H1 (cell line): ENCODE results near the gene MOGAT2. TPM values are rescaled to one million over a fixed set of nuclear protein-coding genes. Genes with fewer than 3 reads are reported as not detected.

Experiments
- CTCF ChIA-PET: fragments of 300-600 bp; sonication (Branson Sonifier 250); formaldehyde crosslinking; loops from one replicate; lab custom pipeline; 2021; ENCODE audit not compliant: partially characterized antibody; lab: Charles Lee
- POLR2A ChIA-PET: fragments of 300-600 bp; sonication (Branson Sonifier 250); formaldehyde crosslinking; loops from one replicate; lab custom pipeline; 2021; ENCODE audit warnings: inconsistent platforms; ENCODE audit not compliant: partially characterized antibody; lab: Charles Lee
- DNase-seq, 2 experiments: peaks; one replicate each; pipeline versions ENCODE4 v3.0.0 to v3.0.0-alpha.2; 2010 to 2022; ENCODE audit warnings: low spot score in 2 of 2, low read depth in 1 of 2, mixed read lengths in 1 of 2
- FAIRE-seq: peaks from 2 replicates; lab custom pipeline; 2011; peaks lifted over from hg19 to GRCh38; lab: Jason Lieb, UNC
- H2AFZ ChIP-seq: 2 replicates; pipeline ENCODE4 v1.8.1; 2012; ENCODE audit warnings: low read length, inconsistent platforms
- H2AK5ac ChIP-seq: 2 replicates; pipeline ENCODE4 v1.6.1; 2013; ENCODE audit warnings: low read depth, low read length
- H2BK120ac ChIP-seq: replicated peaks from 2 replicates; pipeline ENCODE3; 2013; ENCODE audit warnings: low read depth, low read length, inconsistent platforms
- H2BK12ac ChIP-seq: 2 replicates; pipeline ENCODE4 v1.6.1; 2013; ENCODE audit warnings: low read depth, low read length
- H2BK15ac ChIP-seq: 2 replicates; pipeline ENCODE4 v1.6.1; 2013; ENCODE audit warnings: low read length
- H2BK20ac ChIP-seq: 2 replicates; pipeline ENCODE4 v1.6.1; 2013; ENCODE audit warnings: low read length
- H2BK5ac ChIP-seq: 2 replicates; pipeline ENCODE4 v1.6.1; 2013; ENCODE audit warnings: low read depth, low read length
- H3K14ac ChIP-seq: 2 replicates; pipeline ENCODE4 v1.6.1; 2013; ENCODE audit warnings: inconsistent platforms; ENCODE audit not compliant: insufficient read length
- H3K18ac ChIP-seq: 2 replicates; pipeline ENCODE4 v1.6.1; 2013; ENCODE audit warnings: low read length; ENCODE audit errors: extremely low read depth
- H3K23ac ChIP-seq: 2 replicates; pipeline ENCODE4 v1.6.1; 2013; ENCODE audit warnings: inconsistent platforms; ENCODE audit not compliant: insufficient read length
- H3K23me2 ChIP-seq: 2 replicates; pipeline ENCODE4 v1.6.1; 2013; ENCODE audit warnings: low read depth, low read length
- H3K27ac ChIP-seq: 2 replicates; pipeline ENCODE4 v1.6.1; 2011; ENCODE audit warnings: low read depth, low read length, inconsistent platforms
- H3K27me3 ChIP-seq, 4 experiments: replicated peaks in 1 of 4; 1 replicate in 1 of 4; 2 replicates in 3 of 4; pipeline versions ENCODE4 v1.6.1 to v1.8.1; 2011 to 2013; ENCODE audit warnings: low read length in 3 of 4, mild to moderate bottlenecking in 3 of 4, inconsistent platforms in 2 of 4, mixed read lengths in 2 of 4, moderate library complexity in 1 of 4; ENCODE audit not compliant: control insufficient read depth in 3 of 4, insufficient read depth in 3 of 4; ENCODE audit errors: extremely low read depth in 1 of 4
- H3K36me3 ChIP-seq, 4 experiments: 2 replicates each; pipeline versions ENCODE4 v1.6.1 to v1.8.1; 2011 to 2013; ENCODE audit warnings: mild to moderate bottlenecking in 4 of 4, low read length in 3 of 4, moderate library complexity in 2 of 4, control low read depth in 1 of 4, inconsistent platforms in 1 of 4; ENCODE audit not compliant: insufficient read depth in 4 of 4, control insufficient read depth in 2 of 4
- H3K4ac ChIP-seq: replicated peaks from 2 replicates; pipeline ENCODE3; 2013; ENCODE audit warnings: low read length, low read depth, mixed read lengths, inconsistent platforms; ENCODE audit not compliant: insufficient read length
- H3K4me1 ChIP-seq, 4 experiments: replicated peaks in 1 of 4; 1 replicate in 1 of 4; 2 replicates in 3 of 4; pipeline versions ENCODE4 v1.6.1 to v1.8.1; 2011 to 2013; ENCODE audit warnings: low read length in 3 of 4, inconsistent platforms in 2 of 4, mixed read lengths in 1 of 4; ENCODE audit not compliant: insufficient read depth in 4 of 4, control insufficient read depth in 3 of 4
- H3K4me2 ChIP-seq, 2 experiments: 2 replicates each; pipeline versions ENCODE4 v1.6.1 to v1.8.1; 2011 to 2013; ENCODE audit warnings: low read depth in 2 of 2, low read length in 2 of 2, control low read depth in 1 of 2, inconsistent platforms in 1 of 2, mild to moderate bottlenecking in 1 of 2; ENCODE audit not compliant: insufficient read depth in 1 of 2
- H3K4me3 ChIP-seq, 4 experiments: fragments of 200-600, 300-600 bp in 1 of 4; sonication (generic), shearing (Covaris generic), sonication (Bioruptor Twin) in 1 of 4; 2 replicates each; pipeline versions ENCODE4 v1.5.1 to v1.8.1; 2011 to 2016; ENCODE audit warnings: low read length in 4 of 4, low read depth in 3 of 4, control low read depth in 2 of 4, inconsistent platforms in 2 of 4, mild to moderate bottlenecking in 2 of 4, mixed read lengths in 1 of 4, moderate library complexity in 1 of 4; ENCODE audit not compliant: insufficient read depth in 2 of 4; ENCODE audit errors: extremely low read depth in 1 of 4
- H3K56ac ChIP-seq: replicated peaks from 2 replicates; pipeline ENCODE3; 2013; ENCODE audit warnings: low read depth, mild to moderate bottlenecking, mixed read lengths, low read length, inconsistent platforms; ENCODE audit not compliant: insufficient read length
- H3K79me1 ChIP-seq: 2 replicates; pipeline ENCODE4 v1.6.1; 2013; ENCODE audit warnings: low read depth, low read length, control low read depth
- H3K79me2 ChIP-seq, 2 experiments: 2 replicates each; pipeline versions ENCODE4 v1.6.1 to v1.8.1; 2012 to 2013; ENCODE audit warnings: low read length in 2 of 2, mild to moderate bottlenecking in 2 of 2, inconsistent platforms in 1 of 2; ENCODE audit not compliant: insufficient read depth in 2 of 2, control insufficient read depth in 1 of 2
- H3K9ac ChIP-seq, 4 experiments: replicated peaks in 1 of 4; 1 replicate in 1 of 4; 2 replicates in 3 of 4; pipeline versions ENCODE4 v1.6.1 to v1.8.1; 2011 to 2013; ENCODE audit warnings: low read depth in 3 of 4, low read length in 3 of 4, control low read depth in 2 of 4, mild to moderate bottlenecking in 2 of 4, moderate library complexity in 2 of 4, inconsistent platforms in 1 of 4; ENCODE audit errors: extremely low read depth in 1 of 4
- H3K9me3 ChIP-seq, 2 experiments: 2 replicates each; pipeline versions ENCODE4 v1.6.1 to v1.8.1; 2012 to 2013; ENCODE audit warnings: mild to moderate bottlenecking in 2 of 2, moderate library complexity in 2 of 2, control low read depth in 1 of 2, inconsistent platforms in 1 of 2, low read depth in 1 of 2, low read length in 1 of 2, mixed read lengths in 1 of 2; ENCODE audit not compliant: insufficient read depth in 2 of 2
- H4K20me1 ChIP-seq, 2 experiments: replicated peaks in 1 of 2; 2 replicates each; pipeline versions ENCODE3 to v1.8.1; 2011 to 2013; ENCODE audit warnings: inconsistent platforms in 2 of 2, low read length in 2 of 2, mild to moderate bottlenecking in 1 of 2; ENCODE audit not compliant: insufficient read depth in 2 of 2, control insufficient read depth in 1 of 2
- H4K5ac ChIP-seq: 2 replicates; pipeline ENCODE4 v1.6.1; 2013; ENCODE audit warnings: low read length, low read depth, mixed read lengths, inconsistent platforms; ENCODE audit not compliant: insufficient read length
- H4K8ac ChIP-seq: 2 replicates; pipeline ENCODE4 v1.8.0; 2013; ENCODE audit warnings: mild to moderate bottlenecking, moderate library complexity, low read length, inconsistent platforms; ENCODE audit not compliant: insufficient read depth; ENCODE audit errors: extremely low read depth
- H4K91ac ChIP-seq: replicated peaks from 2 replicates; pipeline ENCODE3; 2013; ENCODE audit warnings: low read length, mixed read lengths, inconsistent platforms; ENCODE audit not compliant: insufficient read length
- BRCA1 ChIP-seq: IDR thresholded peaks from 2 replicates; pipeline ENCODE4 v1.6.1; 2012; ENCODE audit warnings: low read depth, low read length, improper control_type of control experiment
- NRF1 ChIP-seq: IDR thresholded peaks from 2 replicates; pipeline ENCODE4 v1.6.1; 2011; ENCODE audit warnings: mild to moderate bottlenecking, low read depth, low read length, improper control_type of control experiment
- POU5F1 ChIP-seq: IDR thresholded peaks from 2 replicates; pipeline ENCODE4 v1.6.1; 2011; ENCODE audit warnings: low read depth, mild to moderate bottlenecking, low read length, moderate library complexity
- RFX5 ChIP-seq: IDR thresholded peaks from 2 replicates; pipeline ENCODE4 v1.6.1; 2011; ENCODE audit warnings: low read depth, low read length, improper control_type of control experiment, borderline replicate concordance
- SIRT6 ChIP-seq: IDR thresholded peaks from one replicate; pipeline ENCODE4 v1.7.1; 2012; ENCODE audit warnings: low read length, inconsistent platforms
- SIX5 ChIP-seq: IDR thresholded peaks from 2 replicates; pipeline ENCODE4 v1.6.1; 2011; ENCODE audit warnings: mild to moderate bottlenecking, low read depth, low read length
- WGBS, 2 experiments: shearing (Covaris generic) in 1 of 2; methylation state at CpG; one replicate each; pipeline versions ENCODE4 v1.1.6 to v1.1.7; 2013 to 2015; ENCODE audit warnings: low lambda C conversion rate in 2 of 2, mixed read lengths in 2 of 2, inconsistent platforms in 1 of 2, low coverage in 1 of 2, missing lambda C conversion rate in 1 of 2; ENCODE audit not compliant: insufficient replicate concordance in 2 of 2, insufficient coverage in 1 of 2, insufficient read length in 1 of 2; ENCODE audit errors: extremely low coverage in 1 of 2, missing lambda C conversion rate in 1 of 2; 5-methylcytosine and 5-hydroxymethylcytosine counted together
- polyA plus RNA-seq, 7 experiments: library from polyadenylated mRNA; depleted of rRNA in 3 of 7; stranded (reverse) in 5 of 7; unstranded in 2 of 7; fragments of >200 nt in 5 of 7; fragments of 200-250 nt in 2 of 7; gene quantifications; 1 replicate in 5 of 7; 2 replicates in 1 of 7; 4 replicates in 1 of 7; pipeline versions ENCODE4 v1.2.1 to v1.2.3, GENCODE V29; 2011 to 2013; ENCODE audit warnings: missing spikeins in 2 of 7, mixed read lengths in 2 of 7
- total RNA-seq: library from RNA; stranded (reverse); fragmentation: NEBNext Ultra II Directional; extraction: Animal tissue kit (Norgen Biotek cat#: 25700); gene quantifications from 2 replicates; pipeline ENCODE4 v1.2.1, GENCODE V29; 2021

Gene MOGAT2
- total and polyA plus RNA-seq, 2 of the 8 experiments (the other 6 are each of a cell fraction or from before 2014, with no cell fraction given) = not detected

- ChIA-PET POLR2A (no interaction called here), CTCF (interaction anchor here (1.1 to 2.7 kb wide), 4 partner anchors 9 to 66 kb away, joined by 3 to 8 read pairs (median 6); no protein-coding TSS in a partner anchor)
- Histone ChIP-seq H4K20me1 (no peaks in the 10 kb centered on the region), H3K18ac (no peak overlapping the region), H2AFZ (no peak overlapping the region), H3K4me2 (no peak overlapping the region), H3K23ac (no peak overlapping the region), H4K91ac (no peak overlapping the region), H3K4ac (no peak overlapping the region), H2BK120ac (no peak overlapping the region), H3K9me3 (peaks cover 0 to 2% of the 10 kb centered on the region in 2 experiments; a peak in 1 of 4 replicates), H3K79me2 (no peaks in the 10 kb centered on the region), H3K23me2 (peaks cover 6% of the 10 kb centered on the region; the same call in 1 of the 2 replicates), H3K56ac (no peak overlapping the region), H2BK15ac (peak overlapping the region; percentile 72; the same call in 1 of the 2 replicates), H4K5ac (no peak overlapping the region), H2AK5ac (no peak overlapping the region), H3K79me1 (no peaks in the 10 kb centered on the region), H3K36me3 (no peaks in the 10 kb centered on the region), H3K4me1 (peaks cover 0 to 21% (median 15%) of the 10 kb centered on the region in 4 experiments; a peak in 6 of 7 replicates), H3K9ac (no peak overlapping the region), H2BK20ac (no peak overlapping the region), H3K27me3 (peaks cover 14 to 44% (median 35%) of the 10 kb centered on the region in 4 experiments), H2BK5ac (no peak overlapping the region), H2BK12ac (no peak overlapping the region), H3K14ac (no peak overlapping the region), H4K8ac (no peak overlapping the region; the same call in 1 of the 2 replicates), H3K27ac (no peak overlapping the region), H3K4me3 (no peak overlapping the region)
- no peak for DNase-seq
- TF ChIP-seq NRF1 = no peak
- no peak for TF ChIP-seq SIX5
- no peak for TF ChIP-seq POU5F1
- no peak for TF ChIP-seq SIRT6
- no peak for TF ChIP-seq BRCA1
- TF ChIP-seq RFX5 = no peak
- WGBS, 2 experiments = 80% methylated on average over 6 of the region's 6 CpGs; no CpG with 5 or more reads in 1 of the 2 experiments
- FAIRE-seq = no peak
Observed at GRCh38 chr11:75771646-75772410, 54.2 kb downstream of the MOGAT2 start.
